GM18505 (cell line): Measurements from ENCODE around the gene PTCHD1.

Source experiments
- ATAC-seq: cut with Tn5 transposase; IDR thresholded peaks from one replicate; pipeline ENCODE4 v1.9.1; 2021; ENCODE audit not compliant: unreplicated experiment
- POLR2A ChIP-seq: IDR thresholded peaks from 4 replicates; pipeline ENCODE4 v1.6.1; 2011; ENCODE audit warnings: borderline replicate concordance; ENCODE audit not compliant: insufficient read depth, insufficient read length; ENCODE audit errors: extremely low read depth

PTCHD1 gene

GRCh38 chrX:23373129-23373804 is 38.6 kb downstream of the PTCHD1 start:
- no peak for TF ChIP-seq POLR2A
- ATAC-seq, result no peak

GRCh38 chrX:23374291-23374690 is 39.6 kb downstream of the PTCHD1 start:
- ATAC-seq, result no peak

GRCh38 chrX:23376581-23376980 is 41.9 kb downstream of the PTCHD1 start:
- ATAC-seq, result no peak
- TF ChIP-seq POLR2A, result no peak

More at GRCh38 chrX:23374291-23374690, 39.6 kb downstream of the PTCHD1 start:
- no peak for TF ChIP-seq POLR2A

GRCh38 chrX:23380581-23380980 is 45.9 kb downstream of the PTCHD1 start:
- ATAC-seq, result no peak
- no peak for TF ChIP-seq POLR2A

- TF ChIP-seq POLR2A, result no peak
- no peak for ATAC-seq
These were observed 46.7 kb downstream of the PTCHD1 start for GRCh38 chrX:23381099-23382087.

- no peak for TF ChIP-seq POLR2A
- no peak for ATAC-seq
These were observed 47.9 kb downstream of the PTCHD1 start for GRCh38 chrX:23382572-23382971.

- TF ChIP-seq POLR2A, result no peak
- no peak for ATAC-seq
These were observed 48.8 kb downstream of the PTCHD1 start for GRCh38 chrX:23383411-23383810.

- TF ChIP-seq POLR2A, result no peak
These were observed 50.6 kb downstream of the PTCHD1 start for GRCh38 chrX:23385242-23385641.

GRCh38 chrX:23386260-23386659 is 51.6 kb downstream of the PTCHD1 start:
- TF ChIP-seq POLR2A, result no peak
- ATAC-seq, result no peak

More at GRCh38 chrX:23385242-23385641, 50.6 kb downstream of the PTCHD1 start:
- no peak for ATAC-seq

- no peak for TF ChIP-seq POLR2A
- ATAC-seq, result no peak
These were observed 52.1 kb downstream of the PTCHD1 start for GRCh38 chrX:23386726-23387125.

- no peak for TF ChIP-seq POLR2A
- ATAC-seq, result no peak
These were observed 53.0 kb downstream of the PTCHD1 start for GRCh38 chrX:23387550-23388184.

- no peak for ATAC-seq
These were observed 54.6 kb downstream of the PTCHD1 start for GRCh38 chrX:23389196-23389792.

GRCh38 chrX:23390979-23391378 is 56.3 kb downstream of the PTCHD1 start:
- no peak for TF ChIP-seq POLR2A
- ATAC-seq, result no peak

More at GRCh38 chrX:23389196-23389792, 54.6 kb downstream of the PTCHD1 start:
- no peak for TF ChIP-seq POLR2A

- ATAC-seq, result no peak
- no peak for TF ChIP-seq POLR2A
These were observed 57.5 kb downstream of the PTCHD1 start for GRCh38 chrX:23392195-23392594.

GRCh38 chrX:23394421-23394820 is 59.8 kb downstream of the PTCHD1 start:
- no peak for TF ChIP-seq POLR2A
- no peak for ATAC-seq
